DMS114 treated with DMSO at 0.1 percent for 48 hours (cell line): Measurements from ENCODE around the gene ZFPM1.

Source experiments
- DNase-seq: peaks from one replicate; lab custom pipeline; 2025; ENCODE audit not compliant: unreplicated experiment; lab: John Stamatoyannopoulos, UW

Gene ZFPM1

DNA sequence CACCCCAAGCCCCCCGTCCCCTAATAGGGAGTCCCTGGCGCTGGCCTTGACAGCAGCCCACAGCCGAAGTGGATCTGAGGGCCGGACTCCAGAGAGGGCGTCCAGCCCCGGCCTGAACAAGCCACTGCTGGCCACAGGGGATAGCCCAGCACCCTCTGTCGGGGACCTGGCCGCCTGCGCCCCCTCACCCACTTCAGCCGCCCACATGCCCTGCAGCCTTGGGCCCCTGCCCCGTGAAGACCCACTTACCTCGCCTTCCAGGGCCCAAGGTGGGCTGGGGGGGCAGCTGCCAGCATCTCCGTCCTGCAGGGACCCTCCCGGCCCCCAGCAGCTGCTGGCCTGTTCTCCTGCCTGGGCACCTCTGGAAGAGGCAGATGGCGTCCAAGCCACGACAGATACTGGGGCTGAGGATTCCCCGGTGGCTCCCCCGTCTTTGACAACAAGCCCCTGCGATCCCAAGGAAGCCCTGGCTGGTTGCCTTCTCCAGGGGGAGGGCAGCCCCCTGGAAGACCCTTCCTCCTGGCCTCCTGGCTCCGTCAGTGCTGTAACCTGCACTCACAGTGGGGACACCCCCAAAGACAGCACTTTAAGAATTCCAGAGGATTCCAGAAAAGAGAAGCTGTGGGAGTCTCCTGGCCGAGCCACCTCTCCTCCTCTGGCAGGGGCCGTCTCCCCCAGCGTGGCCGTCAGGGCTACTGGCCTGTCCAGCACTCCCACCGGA, 19.3 kb upstream of the ZFPM1 start:
- no peak for DNase-seq

DNA sequence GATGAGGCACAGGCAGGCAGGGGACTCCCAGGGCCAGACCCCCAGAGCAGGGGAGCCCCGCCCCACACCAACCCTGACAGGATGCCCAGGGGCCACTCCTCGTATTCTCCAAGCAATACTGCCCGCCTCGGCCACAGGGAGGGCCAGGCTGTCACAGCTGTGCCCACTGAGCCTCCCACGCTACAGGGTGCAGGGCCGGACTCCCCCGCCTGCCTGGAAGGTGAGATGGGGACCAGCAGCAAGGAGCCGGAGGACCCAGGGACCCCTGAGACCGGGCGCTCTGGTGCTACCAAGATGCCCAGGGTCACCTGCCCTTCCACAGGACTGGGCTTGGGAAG, 18.8 kb upstream of the ZFPM1 start:
- no peak for DNase-seq

DNA sequence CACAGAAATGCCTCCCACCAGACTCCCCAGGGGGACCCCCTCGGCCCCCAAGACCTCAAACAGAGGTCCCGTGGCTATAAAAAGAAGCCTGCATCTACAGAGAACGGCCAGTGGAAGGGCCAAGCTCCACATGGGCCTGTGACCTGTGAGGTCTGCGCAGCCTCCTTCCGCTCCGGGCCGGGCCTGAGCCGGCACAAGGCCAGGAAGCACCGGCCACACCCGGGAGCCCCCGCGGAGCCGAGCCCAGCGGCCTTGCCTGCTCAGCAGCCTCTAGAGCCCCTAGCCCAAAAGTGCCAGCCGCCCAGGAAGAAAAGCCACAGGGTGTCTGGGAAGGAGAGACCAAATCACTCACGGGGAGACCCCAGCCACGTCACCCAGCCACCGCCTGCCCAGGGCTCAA, 18.3 kb upstream of the ZFPM1 start:
- no peak for DNase-seq

DNA sequence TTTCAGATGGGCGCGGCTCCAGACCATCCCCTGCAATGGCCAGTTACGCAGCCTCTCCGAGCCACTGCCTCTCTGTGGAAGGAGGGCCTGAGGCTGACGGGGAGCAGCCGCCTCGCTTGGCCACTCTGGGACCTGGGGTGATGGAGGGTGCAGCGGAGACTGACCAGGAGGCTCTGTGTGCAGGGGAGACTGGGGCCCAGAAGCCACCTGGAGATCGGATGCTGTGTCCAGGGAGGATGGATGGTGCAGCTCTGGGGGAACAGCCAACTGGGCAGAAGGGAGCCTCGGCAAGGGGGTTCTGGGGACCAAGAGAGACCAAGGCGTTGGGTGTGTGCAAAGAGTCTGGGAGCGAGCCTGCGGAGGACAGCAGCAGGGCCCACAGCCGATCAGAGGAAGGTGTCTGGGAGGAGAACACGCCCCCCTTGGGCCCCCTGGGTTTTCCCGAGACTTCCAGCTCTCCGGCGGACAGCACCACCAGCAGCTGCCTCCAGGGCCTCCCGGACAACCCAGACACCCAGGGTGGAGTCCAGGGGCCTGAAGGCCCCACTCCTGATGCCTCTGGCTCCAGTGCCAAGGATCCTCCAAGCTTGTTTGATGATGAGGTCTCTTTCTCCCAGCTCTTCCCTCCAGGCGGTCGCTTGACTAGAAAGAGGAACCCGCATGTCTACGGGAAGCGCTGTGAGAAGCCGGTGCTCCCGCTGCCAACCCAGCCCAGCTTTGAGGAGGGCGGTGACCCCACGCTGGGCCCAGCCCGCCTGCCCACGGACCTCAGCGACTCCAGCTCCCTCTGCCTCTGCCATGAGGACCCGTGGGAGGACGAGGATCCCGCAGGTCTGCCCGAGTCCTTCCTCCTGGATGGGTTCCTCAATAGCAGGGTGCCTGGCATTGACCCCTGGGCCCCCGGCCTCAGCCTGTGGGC, 17.4 kb upstream of the ZFPM1 start:
- DNase-seq = no peak

DNA sequence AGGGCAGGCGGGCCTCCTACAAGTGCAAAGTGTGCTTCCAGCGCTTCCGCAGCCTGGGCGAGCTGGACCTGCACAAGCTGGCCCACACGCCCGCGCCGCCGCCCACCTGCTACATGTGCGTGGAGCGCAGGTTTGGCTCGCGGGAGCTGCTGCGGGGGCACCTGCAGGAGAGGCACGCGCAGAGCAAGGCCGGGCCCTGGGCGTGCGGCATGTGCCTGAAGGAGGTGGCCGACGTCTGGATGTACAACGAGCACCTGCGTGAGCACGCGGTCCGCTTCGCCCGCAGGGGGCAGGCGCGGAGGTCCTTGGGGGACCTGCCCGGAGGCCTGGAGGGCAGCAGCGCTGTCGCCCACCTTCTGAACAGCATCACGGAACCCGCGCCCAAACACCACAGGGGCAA, 16.3 kb upstream of the ZFPM1 start:
- DNase-seq = no peak

DNA sequence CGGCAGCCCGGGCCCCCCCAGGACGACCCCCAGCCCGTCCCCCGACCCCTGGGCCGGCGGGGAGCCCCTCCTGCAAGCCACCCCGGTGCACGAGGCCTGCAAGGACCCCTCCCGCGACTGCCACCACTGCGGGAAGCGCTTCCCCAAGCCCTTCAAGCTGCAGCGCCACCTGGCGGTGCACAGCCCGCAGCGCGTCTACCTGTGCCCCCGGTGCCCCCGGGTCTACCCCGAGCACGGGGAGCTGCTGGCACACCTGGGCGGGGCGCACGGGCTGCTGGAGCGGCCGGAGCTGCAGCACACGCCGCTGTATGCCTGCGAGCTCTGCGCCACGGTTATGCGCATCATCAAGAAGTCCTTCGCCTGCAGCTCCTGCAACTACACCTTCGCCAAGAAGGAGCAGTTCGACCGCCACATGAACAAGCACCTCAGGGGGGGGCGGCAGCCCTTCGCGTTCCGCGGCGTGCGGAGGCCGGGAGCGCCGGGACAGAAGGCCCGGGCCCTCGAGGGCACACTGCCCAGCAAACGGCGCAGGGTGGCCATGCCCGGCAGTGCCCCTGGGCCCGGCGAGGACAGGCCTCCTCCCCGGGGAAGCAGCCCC, 15.6 kb upstream of the ZFPM1 start:
- no peak for DNase-seq

DNA sequence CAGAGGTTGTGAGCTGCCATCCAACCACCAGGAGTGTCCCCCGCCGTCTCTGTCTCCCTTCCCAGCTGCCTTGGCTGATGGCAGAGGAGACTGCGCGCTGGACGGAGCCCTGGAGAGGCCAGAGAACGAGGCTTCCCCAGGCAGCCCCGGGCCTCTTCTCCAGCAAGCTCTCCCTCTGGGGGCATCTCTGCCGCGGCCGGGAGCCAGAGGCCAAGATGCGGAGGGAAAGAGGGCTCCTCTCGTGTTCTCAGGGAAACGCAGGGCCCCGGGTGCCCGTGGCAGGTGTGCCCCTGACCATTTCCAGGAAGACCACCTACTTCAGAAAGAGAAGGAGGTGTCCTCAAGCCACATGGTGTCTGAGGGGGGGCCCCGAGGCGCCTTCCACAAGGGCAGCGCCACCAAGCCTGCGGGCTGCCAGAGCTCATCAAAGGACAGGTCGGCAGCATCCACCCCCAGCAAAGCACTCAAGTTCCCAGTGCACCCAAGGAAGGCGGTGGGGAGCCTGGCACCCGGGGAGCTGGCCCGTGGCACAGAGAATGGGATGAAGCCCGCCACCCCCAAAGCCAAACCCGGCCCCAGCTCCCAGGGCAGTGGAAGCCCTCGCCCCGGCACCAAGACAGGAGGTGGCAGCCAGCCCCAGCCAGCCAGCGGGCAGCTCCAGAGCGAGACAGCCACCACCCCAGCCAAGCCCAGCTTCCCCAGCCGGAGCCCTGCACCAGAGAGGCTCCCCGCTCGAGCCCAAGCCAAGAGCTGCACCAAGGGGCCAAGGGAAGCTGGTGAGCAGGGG, 14.8 kb upstream of the ZFPM1 start:
- DNase-seq = no peak

DNA sequence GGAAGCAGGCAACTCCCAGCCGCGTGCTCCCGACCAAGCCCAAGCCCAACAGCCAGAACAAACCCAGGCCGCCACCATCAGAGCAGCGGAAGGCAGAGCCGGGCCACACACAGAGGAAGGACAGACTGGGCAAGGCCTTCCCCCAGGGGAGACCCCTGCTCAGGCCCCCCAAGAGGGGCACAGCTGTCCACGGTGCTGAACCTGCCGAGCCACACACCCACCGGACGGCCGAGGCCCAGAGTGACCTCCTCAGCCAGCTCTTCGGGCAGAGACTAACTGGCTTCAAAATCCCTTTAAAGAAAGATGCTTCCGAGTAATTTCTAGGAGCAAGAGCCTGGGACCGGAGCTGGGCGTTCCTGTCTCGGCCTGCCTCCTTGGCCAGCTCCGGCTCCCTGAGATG, 14.1 kb upstream of the ZFPM1 start:
- DNase-seq = no peak

DNA sequence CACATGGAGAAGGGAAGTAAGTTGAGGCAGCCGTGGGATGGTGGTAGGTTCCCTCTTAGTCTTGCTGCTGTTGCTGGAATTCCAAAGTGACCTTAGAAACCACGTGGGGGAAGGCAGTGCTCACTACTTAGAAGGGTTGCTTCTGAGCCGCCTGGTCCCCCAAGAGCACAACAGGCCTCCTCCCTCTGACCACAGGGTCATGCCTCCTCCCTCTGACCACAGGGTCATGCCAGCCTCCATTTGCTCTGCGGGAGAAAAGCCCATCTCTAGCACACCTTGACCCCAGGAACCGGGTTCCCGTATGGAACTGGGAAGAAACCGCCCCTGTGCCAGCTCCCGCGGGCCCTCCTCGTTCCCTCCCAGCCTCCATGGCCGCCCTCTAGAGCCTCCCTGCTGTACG, 13.4 kb upstream of the ZFPM1 start:
- DNase-seq = no peak

DNA sequence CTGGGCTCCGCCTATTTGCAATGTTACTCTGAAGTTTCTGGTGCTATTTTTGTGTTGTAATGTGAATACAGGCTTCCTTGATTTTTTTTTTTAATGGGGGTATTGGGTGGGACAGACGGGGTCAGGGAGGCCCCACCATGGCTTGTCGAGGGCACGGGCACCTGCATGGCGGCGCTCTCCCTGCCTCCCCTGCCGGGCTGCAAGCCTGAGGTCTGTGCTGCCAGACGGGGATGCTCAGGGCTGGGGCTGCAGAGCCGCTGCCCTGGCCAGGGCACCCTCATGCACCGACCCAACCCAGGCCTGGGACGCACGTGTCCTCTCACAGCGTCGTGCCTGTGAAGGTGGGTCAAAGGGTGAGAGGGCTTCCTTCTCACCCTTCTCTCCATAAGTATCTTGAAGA, 13.0 kb upstream of the ZFPM1 start:
- DNase-seq = no peak

DNA sequence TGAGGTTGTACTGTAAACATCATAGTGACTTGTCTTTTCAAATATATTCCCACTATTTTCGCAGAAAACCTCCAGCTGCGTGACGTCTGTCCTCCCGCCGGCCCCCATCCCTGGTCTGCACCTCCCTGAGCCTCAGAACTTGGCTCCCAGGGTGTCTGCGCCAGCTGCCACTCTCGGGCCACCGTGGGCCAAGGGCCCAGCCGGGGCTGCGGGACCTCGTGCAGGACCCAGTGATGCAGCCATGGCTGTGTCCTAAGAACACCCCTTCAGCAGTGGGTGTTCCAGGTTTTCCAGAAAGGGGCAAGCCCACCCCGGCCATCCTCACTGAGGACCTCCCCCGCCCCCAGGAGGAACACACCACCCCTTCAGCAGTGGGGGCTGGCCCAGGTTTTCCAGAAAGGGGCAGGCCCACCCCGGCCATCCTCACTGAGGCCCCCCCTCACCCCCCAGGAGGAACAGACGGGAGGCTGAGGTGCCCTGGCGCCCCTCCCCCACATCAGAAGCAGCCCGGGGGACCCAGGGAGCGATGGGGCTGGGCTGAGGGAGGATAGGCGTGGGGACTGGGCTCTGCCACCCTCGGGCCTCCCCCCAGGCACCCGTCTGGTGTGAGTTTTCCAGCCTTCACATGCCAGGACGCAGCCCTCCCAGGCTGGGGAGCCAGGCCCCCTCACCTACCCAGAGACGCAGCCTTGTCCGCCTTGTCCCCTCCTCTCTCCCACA, 12.2 kb upstream of the ZFPM1 start:
- no peak for DNase-seq

DNA sequence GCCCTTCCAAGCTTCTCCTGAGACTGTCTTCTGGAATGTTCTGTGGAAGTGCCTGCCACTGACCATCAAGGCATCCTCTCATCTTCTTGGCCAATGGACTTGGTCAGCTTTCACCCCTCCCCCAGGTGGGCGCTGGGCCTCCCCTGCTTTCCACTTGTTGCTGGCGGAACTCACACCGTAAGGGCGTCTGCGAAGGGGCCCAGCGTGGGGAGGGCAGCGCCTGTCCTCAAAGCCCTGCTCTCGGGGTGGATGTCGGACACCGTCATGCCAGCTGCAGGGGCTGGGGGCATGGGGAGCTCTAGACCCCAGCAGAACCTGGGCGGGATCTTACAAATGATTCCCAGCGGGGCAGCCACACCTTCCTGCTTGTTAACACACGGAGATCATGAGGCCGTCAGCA, 11.6 kb upstream of the ZFPM1 start:
- no peak for DNase-seq

DNA sequence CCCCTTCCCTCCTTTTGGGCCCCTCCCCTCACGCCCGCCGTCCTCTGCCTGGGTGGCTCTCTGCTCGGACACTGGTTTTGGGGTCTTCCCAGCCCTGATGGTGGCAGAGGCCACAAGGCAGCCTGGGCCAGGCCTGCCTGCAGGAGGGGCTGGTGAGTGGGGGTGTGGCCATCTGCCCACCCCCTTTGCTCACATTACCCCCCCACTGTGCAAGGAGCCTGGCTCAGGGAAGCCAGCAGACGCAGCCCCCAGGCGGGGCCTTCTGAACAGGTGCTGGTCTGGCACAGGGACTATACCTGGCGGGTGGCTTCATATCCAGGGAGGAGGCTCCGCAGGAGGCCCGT, 10.7 kb upstream of the ZFPM1 start:
- DNase-seq = no peak

DNA sequence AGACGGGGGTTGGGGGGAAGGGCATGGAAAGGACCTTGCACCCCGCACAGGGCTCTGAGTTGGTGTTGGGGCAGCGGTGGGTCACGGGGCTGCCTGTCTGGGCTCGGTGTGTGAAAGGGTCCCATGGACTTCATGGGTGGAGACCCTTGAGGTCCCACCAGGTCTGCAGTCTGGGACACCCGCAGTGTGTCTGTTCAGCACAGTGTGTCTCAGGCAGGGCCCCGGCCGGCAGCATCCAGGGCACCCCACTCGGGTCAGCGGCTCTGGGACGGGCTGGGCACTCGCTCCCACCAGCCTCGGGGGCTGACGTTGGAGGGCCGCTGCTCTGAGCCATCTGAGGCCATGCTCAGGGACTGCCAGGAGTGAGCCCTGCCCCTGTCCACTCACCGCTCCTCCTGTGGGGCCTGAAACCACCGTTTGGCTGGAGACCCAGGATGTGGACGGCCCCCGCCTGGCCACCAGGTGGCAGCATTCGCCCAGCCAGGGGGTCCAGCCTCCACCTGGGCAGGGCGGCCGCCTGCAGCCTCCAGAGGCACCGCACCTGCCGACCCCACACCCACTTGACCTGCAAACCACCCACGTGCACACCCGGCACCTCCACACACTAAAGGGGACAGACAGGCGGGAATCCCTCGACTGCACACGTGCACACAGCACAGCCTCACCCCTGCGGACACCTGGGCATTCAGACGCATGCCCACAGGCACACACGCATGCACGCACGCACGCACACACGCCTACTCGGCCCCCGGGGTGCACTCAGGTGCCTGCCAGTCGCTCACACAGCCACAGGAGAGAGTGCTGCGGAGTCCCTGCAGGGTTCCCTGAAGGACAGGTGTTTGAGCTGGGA, 10.1 kb upstream of the ZFPM1 start:
- DNase-seq = peak; percentile 33

DNA sequence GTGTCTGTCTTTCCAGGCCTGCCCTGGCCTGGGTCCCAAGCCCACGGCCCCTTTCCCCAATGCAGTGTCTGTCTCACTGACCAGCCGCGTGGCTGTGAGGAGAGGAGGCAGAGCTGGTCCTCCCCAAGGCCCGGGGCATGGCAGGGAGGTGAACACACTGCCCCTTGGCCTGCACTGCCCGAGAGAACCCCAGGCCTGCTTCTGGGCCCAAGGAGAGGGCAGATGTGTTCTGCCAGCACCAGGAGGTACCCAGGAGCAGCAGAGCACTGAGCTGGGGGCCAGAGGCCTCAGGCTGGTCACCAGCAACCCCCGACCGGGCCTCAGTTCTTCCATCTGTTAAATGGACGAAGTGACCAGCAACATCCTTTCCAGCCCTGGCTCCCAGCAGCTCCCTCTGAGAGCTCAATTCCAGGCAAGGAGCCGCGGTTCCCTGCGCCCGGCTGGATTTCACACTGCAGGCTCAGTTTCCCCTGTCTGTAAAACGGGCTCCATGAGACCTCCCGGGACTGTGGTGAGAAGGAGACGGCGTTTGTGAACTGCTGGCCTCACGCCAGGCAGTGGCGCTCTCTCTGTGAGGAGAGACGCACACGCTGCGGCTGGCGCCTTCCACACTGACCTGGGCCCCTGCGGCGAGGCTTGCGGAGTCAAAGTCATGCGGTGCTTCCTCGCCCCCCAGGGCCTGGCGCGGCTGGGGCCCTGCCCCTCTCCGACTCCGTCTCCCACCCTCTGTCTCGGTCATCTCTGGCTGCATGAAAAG, 8.1 kb upstream of the ZFPM1 start:
- DNase-seq = no peak

DNA sequence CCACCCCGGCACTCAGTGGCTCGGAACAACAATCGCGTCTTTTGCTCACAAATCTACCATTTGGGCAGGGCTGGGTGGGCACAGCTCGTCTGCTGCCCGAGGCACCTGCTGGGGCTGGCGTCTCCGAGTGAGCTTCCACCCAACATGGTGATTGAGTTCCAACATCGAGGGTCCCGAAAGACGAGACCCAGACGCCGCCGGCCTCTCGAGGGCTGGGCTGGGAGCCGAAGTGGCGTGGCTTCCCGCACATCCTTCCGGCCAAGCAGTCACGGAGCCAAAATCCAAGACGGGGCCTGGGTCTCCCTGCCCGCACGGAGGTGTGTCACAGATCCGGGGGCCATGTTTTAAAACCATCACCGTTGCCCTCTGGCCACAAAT, 7.5 kb upstream of the ZFPM1 start:
- DNase-seq = no peak

DNA sequence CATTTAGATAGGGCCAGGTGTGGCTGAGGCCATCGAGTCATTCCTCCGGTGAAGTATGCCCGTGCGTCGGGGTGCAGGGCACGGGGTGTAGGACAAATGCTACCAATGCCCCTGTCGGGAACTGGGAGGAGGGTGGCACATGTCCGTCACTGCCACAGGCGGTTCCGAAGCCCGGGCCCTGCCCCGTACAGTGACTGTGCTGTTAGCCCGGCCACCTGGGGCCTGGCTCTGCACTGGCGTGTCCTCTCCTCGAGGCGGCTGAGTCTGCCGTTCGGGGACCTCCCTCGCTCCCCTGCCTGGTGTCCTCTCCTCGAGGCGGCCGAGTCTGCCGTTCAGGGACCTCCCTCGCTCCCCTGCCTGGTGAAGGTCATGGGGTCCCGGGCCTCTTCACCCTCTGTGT, 7.0 kb upstream of the ZFPM1 start:
- no peak for DNase-seq

DNA sequence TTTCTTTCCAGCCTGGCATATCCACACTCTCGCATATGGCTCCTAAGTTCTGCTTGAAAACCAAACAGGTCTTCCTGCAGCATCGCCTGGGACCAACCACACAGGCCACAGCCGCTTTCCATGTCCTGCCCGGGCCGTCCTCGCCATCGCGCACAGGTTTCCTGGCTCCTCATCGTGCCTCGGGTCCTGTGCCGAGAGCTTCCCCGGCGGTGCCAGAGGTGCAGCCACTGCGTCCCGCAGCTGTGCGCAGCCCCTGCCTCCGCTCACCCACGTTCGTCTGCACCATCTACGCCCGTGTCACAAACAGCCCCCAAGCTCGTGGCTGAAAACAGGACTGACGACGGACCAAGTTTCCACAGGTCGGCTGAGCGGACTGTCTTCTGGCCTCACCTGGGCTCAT, 6.3 kb upstream of the ZFPM1 start:
- no peak for DNase-seq

DNA sequence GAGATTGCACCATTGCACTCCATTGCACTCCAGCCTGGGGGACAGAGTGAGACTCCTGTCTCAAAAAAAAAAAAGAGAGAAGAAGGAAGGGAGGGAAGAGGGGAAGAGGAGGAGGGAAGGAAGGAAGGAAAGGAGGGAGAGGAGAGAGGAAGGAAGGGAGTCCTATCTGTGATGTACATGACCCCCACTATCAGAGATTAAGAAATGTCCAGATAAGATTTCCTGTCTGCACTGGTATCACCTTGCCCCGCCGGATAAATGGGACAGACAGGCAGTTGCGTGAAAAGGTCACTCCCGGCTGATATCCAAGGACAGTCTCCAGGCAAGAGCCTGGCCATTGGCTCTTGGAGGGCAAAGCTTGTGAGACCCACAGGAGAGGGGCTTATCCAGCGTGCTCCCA, 5.2 kb upstream of the ZFPM1 start:
- DNase-seq = no peak
